NCI-H1930 (cell line): ENCODE measurements around the gene CHRND.
A peak's percentile ranks its signal among the peaks of the same experiment; 100 is the strongest.
"Not testable (repeated sequence)": the region's sequence is repeated elsewhere in the genome, so short reads cannot be mapped to it uniquely, and the experiment has no call there.

Experiments
- DNase-seq, 2 experiments: peaks; one replicate each; lab custom pipeline; 2025; lab: John Stamatoyannopoulos, UW

CHRND gene

DNA sequence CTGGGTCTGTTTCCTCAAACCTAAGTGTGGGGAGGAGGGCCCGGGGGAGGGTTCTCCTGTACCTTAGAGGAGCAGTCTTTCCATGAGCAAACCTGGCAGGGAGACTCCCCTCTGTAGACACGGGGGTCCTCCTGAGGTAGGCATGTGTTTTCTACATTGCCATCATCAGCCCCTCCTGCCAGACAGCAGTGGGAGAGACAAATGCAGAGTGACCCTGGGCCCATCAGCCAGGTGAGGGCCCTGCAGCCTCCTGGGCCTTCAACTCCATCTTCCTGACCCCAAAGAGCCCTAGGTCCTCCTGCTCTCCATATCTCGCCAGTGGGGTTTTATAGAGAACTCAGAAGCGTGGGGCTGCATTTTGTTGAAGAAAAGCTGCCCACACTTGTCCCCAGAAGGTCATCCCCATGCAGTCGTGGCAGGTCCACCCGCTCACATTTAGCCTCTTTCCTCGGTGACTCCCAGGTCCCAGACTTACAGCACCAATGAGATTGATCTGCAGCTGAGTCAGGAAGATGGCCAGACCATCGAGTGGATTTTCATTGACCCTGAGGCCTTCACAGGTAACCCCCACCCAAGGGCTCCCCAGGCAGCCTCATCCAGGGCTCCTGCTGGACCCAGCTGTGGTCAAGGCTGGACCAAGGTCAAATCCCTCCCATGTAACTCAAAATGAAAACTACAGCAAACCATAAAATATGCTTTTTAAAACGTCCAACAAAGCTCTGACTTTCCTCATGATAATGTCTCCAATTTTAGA, 16.2 kb downstream of the CHRND start:
- DNase-seq, result no peak

DNA sequence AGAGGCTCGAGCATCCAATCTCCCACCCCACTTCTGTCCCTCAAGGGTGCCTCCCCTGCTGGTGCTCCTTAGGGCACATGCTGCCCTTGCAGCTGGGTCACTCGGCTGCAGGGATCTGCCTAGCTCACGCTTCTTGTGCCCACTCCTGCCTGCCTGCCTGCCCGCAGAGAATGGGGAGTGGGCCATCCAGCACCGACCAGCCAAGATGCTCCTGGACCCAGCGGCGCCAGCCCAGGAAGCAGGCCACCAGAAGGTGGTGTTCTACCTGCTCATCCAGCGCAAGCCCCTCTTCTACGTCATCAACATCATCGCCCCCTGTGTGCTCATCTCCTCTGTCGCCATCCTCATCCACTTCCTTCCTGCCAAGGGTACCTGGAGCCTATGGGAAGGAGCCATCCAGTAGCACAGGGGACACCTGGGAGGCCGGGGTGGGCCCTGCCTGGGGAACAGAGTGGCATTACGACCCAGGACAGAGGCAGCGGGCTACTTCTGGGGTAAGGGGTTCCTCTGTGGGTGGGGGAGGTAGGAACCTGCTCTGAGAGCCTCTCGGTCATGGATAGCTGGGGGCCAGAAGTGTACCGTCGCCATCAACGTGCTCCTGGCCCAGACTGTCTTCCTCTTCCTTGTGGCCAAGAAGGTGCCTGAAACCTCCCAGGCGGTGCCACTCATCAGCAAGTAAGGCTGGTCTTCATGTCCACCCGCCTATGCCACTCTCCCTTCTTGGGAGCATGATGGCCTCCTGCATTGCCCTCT, 16.9 kb downstream of the CHRND start:
- DNase-seq, result no peak

DNA sequence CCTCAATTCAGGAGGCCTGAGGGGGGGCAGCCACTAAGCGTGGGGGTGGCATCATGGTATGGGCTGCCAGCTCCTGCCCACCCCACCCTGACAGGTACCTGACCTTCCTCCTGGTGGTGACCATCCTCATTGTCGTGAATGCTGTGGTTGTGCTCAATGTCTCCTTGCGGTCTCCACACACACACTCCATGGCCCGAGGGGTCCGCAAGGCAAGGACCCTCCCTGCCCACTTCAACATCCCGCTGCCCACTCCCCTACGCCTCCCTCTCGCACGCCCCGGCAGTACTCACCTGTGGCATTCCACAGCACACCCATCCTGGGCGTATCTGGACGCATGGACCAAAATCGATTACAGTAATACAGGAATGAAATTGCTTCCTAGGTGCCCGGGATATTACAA, 17.5 kb downstream of the CHRND start:
- DNase-seq, result no peak

DNA sequence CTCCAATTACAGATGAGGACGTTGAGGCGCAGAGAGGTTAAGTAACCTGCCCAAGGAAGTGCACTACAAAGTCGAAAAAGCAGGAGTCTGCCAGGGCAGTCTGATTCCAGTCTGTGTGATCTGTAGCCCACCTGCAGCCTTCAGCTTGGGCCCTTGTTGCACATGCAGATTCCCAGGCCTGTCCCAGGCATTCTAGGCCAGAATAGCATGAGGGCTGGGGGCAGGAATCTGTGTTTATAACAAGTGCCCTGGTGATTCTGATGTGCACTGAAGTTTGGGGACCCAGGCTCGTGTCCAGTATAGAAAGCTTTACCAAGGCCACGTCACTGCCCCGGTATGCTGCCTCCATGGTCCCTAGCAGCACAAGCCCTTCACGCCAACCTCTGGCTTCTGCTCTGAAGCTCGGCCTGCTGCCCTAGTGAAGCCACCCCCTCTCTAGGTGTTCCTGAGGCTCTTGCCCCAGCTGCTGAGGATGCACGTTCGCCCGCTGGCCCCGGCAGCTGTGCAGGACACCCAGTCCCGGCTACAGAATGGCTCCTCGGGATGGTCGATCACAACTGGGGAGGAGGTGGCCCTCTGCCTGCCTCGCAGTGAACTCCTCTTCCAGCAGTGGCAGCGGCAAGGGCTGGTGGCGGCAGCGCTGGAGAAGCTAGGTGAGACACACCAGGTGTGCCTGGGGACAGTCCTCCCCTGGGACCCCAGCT, 18.1 kb downstream of the CHRND start:
- DNase-seq, result no peak

DNA sequence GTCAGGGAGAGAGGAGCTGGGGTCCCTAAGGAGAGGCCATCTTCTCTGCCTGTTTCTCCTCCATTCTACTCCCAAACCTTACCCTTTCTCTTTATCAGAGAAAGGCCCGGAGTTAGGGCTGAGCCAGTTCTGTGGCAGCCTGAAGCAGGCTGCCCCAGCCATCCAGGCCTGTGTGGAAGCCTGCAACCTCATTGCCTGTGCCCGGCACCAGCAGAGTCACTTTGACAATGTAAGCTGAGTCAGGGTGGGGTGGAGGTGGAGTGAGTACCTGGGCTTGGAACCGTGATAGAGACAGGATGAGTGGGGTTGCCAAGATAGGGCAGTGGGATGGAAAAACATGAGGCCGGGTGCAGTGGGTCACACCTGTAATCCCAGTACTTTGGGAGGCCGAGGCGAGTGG, 18.7 kb downstream of the CHRND start:
- DNase-seq, result no peak

DNA sequence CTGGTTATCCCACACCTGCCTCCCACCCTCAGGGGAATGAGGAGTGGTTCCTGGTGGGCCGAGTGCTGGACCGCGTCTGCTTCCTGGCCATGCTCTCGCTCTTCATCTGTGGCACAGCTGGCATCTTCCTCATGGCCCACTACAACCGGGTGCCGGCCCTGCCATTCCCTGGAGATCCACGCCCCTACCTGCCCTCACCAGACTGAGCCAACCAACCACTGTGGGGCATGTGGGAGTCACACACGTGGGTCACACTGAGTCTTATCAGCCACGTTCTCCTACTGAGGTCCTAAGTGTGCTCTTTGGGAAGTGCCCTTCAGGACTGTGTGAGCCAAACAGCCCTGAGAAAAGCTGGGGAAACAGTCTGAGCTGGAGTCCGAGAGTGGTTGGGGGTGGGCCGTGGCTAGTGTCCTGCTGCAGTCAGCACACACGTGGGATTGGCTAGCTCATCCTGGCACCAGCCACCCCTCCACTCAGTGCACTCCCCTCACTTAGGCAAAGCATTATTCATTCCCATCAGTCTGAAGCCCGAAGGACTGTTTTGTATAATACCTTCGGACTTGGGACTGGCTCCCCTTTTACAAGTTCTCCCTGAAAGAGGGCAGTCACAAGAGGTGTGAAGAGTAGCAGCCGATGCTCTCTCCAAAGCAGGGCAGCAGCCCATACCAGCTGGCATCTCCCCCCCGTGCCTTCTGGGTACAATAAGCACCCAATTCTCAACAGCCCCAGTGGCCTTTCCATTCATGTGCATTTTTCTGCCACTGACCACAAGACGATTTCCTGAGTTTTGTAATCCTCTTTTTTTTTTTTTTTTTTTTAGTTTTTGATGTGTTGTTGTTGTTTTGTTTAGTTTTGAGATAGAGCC, 19.8 kb downstream of the CHRND start:
- DNase-seq, result no peak

DNA sequence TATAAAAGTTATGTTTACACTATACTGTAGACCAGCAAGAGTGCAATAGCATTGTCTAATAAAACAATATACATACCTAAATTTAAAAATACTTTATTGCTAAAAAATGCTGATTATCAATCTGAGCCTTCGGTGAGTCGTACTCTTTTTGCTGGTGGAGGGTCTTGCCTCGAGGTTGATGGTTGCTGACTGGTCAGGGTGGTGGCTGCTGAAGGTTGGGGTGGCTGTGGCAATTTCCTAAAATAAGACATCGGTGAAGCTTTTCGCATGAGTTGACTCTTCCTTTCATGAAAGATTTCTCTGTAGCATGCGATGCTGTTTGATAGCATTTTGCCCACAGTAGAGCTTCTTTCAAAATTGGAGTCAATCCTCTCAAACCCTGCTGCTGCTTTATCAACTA, 22.0 kb downstream of the CHRND start:
- DNase-seq, result no peak

DNA sequence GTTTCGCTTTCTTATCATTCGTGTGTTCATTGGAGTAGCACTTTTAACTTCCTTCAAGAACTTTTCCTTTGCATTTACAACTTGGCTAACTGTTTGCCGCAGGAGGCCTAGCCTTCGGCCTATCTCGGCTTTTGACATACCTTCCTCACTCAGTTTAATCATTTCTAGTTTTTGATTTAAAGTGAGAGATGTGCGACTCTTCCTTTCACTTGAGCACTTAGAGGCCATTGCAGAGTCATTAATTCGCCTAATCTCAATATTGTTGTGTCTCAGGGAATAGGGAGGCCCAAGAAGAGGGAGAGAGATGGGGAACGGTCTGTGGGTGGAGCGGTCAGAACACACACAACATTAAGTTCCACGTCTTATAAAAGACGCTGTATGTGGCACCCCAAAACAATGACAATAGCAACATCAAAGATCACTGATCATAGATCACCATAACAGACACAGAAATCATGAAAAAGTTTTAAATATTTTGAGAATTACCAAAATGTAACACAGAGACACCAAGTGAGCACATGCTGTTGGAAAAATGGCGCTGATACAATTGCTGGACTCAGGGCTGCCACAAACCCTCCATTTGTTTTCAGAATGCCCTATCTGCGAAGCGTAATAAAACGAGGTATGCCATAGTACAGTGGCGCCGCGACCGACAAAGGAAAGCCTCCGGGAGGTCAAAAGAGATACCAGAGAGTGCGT, 23.8 kb downstream of the CHRND start:
- DNase-seq, result no peak

DNA sequence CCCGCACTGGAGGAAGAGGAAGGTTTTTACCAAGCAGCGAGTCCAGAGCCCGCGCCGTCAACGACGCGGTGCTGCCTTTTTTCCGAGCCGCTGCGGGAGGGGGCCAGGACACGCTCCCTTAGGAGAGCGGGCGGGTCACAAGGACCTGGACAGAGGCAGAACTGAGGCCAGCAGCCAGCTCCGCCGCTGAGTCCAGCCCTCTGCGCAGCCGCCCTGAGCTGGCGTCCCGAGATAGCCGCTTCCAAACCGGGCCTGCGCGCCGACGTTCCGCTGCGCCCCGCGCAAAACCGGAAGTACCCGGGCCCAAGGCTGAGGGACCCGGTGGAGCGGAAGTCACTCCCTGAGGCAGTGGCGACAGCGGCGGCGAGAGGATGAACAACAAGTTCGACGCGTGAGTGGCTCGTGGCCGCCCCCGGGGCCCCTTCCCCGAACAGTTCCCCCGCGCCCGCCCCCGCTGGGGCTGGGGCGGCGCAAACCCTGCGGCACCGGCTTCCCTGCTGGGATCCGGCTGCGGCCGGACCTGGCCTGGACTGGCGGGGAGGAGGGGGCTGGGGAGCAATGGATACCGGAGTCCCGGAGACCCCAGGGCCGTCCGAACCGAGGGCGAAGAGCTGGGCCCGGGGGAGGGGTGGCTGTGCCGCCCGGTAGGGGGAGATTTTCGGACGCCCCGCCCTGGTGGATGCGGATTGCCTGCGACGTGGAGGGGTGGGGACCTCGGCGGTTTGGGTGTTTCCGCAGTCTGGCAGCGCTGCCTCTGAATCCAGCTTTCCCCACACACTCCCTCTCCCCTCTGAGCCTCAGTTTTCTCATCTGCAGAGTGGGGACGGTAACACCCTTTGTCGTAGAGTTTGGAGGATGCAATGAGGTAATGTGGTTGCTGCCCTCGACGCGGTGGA, 24.6 kb downstream of the CHRND start, which contains the start of the genes EIF4E2 and TIGD1:
TSS of gene EIF4E2 (plus strand) at position 336 of the 896 bp plus-strand sequence. CDS start at position 372, 36 bp downstream.
TSS of gene TIGD1 (minus strand) at position 204 of the 896 bp plus-strand sequence. CDS start 675 bp downstream, outside the sequence.
- DNase-seq, result peak; percentile 89 to 93

DNA sequence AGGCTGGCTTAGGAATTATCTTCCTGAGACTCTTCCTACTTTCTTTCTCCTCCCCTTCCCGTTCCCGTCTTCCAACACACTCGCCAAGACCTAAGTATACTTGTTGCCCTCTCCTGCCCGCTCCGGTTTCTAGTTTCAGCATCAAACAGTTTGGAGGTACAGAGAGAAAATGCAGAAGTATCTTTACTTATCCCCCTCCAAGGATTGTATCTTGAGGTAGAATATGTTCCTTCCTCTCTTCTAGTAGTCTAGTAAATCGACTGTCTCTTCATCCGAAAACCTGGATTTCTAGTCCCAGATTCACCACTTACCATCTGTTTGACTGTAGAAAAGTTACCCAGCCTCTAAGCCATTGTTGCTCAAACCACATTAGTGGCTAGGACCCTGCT, 25.3 kb downstream of the CHRND start:
- no peak for DNase-seq

DNA sequence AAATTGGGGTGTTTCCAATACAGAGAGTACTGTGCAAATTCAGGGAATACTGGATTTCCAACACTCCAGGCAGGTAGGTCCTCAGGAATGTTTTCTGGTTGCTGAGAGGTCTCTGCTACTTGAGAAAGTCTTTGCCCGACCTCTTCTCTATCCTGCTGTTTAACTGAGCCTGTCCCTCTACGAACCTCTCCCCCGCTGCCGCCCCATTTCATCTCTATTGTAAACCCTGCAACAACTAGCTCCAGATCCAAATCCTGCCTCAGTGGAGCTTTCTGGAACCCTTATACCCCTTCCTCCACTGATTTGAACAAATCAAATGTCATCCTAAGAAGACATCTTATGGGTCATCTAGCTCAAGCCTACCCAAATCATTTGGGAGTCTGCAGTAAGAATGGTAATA, 25.8 kb downstream of the CHRND start:
- no peak for DNase-seq

DNA sequence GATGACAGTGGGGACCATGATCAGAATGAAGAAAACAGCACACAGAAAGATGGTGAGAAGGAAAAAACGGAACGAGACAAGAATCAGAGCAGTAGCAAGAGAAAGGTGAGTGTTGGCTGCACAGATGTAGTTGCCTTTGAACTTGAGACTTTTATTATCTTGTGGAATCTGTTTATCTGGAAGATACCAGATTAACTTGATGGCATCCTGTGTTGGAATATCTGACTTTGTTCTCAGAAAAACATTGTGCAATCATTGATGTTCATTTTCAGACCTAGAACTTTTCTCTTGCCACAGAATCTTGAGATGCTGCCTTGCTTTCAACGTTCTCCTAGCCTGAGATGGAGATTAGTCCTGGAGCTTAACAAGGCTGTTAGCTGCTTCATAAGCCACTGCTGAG, 30.5 kb downstream of the CHRND start:
- no peak for DNase-seq

DNA sequence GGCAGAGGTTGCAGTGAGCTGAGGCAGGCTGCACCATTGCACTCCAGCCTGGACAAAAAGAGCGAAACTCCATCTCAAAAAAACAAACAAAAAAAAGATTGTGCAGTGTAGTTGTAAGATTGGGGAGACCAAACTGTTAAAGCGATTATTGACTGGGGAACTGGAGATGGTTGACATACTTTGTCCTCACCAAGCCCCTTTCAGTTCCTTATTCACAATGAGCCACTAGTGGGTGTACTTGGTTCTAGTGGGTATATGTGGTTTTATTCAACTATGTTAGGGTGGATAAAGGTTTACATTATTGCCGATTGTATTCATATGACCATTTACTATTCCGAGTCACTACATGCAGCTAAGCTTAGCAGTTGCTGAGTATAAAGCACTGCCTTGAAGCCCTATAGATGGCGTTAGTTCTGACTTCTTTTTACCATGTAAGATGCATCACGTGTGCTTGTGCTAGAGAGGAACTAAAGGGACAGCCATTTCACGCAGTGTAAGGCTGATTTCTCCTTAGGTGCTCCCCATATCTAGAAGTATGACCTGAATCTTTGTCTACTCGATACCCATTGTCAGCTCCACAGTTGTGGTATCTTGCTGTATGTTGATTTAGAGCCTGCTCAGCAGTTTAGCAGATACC, 36.7 kb downstream of the CHRND start:
- no peak for DNase-seq

DNA sequence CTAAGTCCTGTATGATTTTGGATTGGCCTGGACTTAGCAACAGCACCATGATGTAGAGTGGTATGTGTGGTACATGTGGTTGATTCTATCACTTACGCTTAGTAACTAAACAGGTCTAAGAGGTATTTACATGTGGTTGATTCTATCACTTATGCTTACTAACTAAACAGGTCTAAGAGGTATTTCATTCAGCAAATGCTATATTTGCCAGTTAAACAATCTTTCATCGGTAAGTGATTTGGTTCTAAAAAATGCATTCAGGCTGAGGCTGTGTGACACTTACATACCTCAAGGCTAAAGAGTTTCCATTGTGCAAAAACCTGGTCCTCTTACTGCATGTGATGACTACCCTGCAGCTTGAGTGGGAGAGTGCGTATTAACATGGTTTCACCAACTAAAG, 37.6 kb downstream of the CHRND start:
- DNase-seq, result no peak

DNA sequence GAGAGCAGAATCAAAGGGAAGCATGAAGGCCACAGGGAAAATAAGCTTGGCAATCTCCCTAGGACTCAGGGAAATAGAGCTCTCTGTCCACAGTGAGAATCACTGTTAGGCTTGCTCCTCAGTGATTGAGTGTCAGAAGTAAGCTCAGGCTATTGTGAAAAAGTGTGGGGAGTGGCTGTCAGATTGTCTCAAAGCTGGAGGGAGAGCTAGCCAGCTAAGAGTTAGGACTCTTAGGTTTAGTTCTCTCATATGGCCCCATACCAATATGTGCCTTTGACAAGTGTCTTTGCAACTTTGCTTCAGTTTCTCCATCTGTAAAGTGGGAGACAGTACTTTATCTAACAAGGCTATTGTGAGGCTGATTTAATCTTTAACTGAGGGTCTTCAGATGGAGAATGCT, 41.8 kb downstream of the CHRND start:
- DNase-seq, result no peak

DNA sequence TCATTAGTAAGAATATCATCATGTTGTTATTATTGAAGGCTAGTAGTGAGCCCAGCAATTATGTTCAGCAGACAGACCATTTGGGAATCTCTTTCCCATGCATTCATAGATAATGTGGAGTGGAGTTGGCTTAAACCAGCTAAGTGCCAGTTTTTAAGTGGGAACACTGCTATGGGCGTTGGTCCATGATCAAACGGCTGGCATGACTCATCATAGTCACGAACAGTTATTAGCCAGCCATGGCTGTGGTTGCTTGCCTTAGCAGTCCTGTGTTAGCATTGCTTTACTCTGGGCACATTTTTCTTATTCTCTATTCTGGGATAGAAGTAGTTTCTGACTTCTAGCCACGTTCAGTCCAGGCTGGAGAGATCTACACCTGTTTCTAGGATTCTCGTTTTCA, 42.2 kb downstream of the CHRND start:
- no peak for DNase-seq

DNA sequence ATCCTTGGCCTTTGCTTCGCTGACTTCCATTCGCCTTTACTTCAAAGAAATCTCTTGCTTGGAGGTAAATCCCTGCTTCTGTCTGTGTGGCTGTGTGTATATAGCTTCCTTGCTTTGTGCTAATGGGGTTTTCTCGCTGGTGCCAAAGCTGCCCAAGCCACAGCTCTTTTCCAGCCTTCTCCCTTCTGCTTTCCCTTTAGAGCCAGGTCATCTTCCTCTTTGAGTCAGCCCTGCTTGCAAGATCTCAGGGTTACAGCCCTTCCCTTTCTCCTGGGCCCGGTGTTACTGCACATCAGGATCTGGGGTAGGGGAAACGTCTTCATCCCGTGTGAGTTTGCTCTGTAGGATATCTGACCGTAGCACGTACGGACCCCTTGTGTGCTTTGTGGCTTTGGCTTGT, 43.6 kb downstream of the CHRND start:
- DNase-seq, result no peak

DNA sequence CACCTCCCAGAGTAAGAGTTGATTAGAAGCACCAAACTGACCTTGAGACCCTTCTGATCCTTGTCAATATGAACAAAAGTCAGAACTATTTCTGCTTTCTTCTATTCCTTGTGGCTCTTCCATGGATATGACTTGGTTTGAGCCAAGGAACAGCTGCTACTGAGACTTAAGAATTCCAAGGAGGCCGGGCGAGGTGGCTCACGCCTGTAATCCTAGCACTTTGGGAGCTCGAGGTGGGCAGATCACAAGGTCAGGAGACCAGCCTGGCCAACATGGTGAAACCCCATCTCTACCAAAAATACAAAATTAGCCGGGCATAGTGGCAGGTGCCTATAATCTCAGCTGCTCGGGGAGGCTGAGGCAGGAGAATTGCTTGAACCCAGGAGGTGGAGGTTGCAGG, 44.5 kb downstream of the CHRND start:
- not testable (repeated sequence) for DNase-seq

DNA sequence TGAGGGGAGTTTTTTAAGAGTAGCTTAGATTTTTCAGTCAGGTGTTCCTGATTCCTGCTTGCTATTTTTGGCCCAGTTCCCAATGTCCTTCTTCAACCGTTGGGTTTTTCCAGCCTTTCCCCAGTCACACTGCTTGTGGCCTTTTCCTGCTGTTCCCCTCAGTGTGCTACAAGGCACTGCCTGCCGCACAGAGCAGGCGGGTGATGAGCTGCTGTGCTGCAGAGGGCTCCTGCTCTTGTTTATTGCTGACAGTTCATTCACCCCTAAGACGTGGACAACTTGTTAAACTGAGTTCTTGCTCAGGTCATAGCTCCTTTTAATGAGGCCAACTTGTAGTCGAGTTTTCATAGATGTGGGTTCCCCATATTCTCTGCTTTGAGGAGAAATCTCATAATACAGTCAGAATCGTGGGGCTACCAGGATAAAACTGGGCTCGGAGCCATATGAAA, 45.1 kb downstream of the CHRND start:
- no peak for DNase-seq

DNA sequence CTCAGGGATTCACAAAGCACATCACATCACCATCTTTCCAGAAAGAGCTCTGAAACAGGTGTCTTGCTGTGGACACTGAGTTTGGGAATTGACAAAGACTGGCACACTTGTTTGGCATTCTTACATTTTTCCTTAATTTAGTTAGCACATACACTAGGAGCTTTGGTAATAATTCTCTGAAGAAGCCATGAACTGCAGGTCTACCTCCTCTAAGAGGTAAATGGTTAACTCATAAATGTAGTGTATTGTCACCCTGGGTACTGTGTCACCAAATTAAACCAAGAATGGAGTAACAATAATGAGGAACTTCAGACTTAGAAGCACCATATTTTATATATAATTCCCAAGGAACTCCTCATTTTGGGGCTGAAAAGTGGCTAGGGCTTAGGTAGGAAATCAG, 47.1 kb downstream of the CHRND start:
- DNase-seq, result no peak
